TTC549 (cell line): Measurements from ENCODE around the gene SPPL3.

ENCODE experiments used
- FAIRE-seq: peaks from 2 replicates; lab custom pipeline; 2012; peaks lifted over from hg19 to GRCh38; lab: Jason Lieb, UNC

SPPL3 gene

GRCh38 chr12:120872487-120872886, 31.7 kb downstream of the SPPL3 start:
- no peak for FAIRE-seq

- no peak for FAIRE-seq
Measured at GRCh38 chr12:120870415-120870814, 33.7 kb downstream of the SPPL3 start.

GRCh38 chr12:120869376-120869775, 34.8 kb downstream of the SPPL3 start:
- FAIRE-seq = no peak

GRCh38 chr12:120866108-120866507, 38.0 kb downstream of the SPPL3 start:
- FAIRE-seq = no peak

- no peak for FAIRE-seq
Measured at GRCh38 chr12:120865098-120865497, 39.1 kb downstream of the SPPL3 start.

GRCh38 chr12:120862664-120863063, 41.5 kb downstream of the SPPL3 start:
- no peak for FAIRE-seq

- FAIRE-seq = no peak
Measured at GRCh38 chr12:120861074-120861795, 42.9 kb downstream of the SPPL3 start.

GRCh38 chr12:120858306-120859088, 45.7 kb downstream of the SPPL3 start:
- FAIRE-seq = no peak

- no peak for FAIRE-seq
Measured at GRCh38 chr12:120856980-120857379, 47.2 kb downstream of the SPPL3 start.

- FAIRE-seq = no peak
Measured at GRCh38 chr12:120855823-120856588, 48.2 kb downstream of the SPPL3 start.

GRCh38 chr12:120854804-120855203, 49.4 kb downstream of the SPPL3 start:
- FAIRE-seq = no peak

GRCh38 chr12:120853188-120853587, 51.0 kb downstream of the SPPL3 start:
- no peak for FAIRE-seq

GRCh38 chr12:120851944-120852343, 52.2 kb downstream of the SPPL3 start:
- no peak for FAIRE-seq

GRCh38 chr12:120851444-120851843, 52.7 kb downstream of the SPPL3 start:
- FAIRE-seq = no peak

- no peak for FAIRE-seq
Measured at GRCh38 chr12:120849765-120850164, 54.4 kb downstream of the SPPL3 start.

- no peak for FAIRE-seq
Measured at GRCh38 chr12:120847814-120848213, 56.3 kb downstream of the SPPL3 start.

GRCh38 chr12:120847392-120847791, 56.8 kb downstream of the SPPL3 start:
- FAIRE-seq = no peak

GRCh38 chr12:120846721-120847120, 57.4 kb downstream of the SPPL3 start:
- no peak for FAIRE-seq

- no peak for FAIRE-seq
Measured at GRCh38 chr12:120845696-120846095, 58.5 kb downstream of the SPPL3 start.

- no peak for FAIRE-seq
Measured at GRCh38 chr12:120844768-120845449, 59.2 kb downstream of the SPPL3 start.

GRCh38 chr12:120844297-120844696, 59.9 kb downstream of the SPPL3 start:
- no peak for FAIRE-seq

GRCh38 chr12:120843472-120843871, 60.7 kb downstream of the SPPL3 start:
- no peak for FAIRE-seq
